ENCODE measurements around the gene PLD3. TPM values are rescaled to one million over a fixed set of nuclear protein-coding genes. Genes with fewer than 3 reads are reported as not detected.

Gene PLD3
- total and polyA plus RNA-seq, 2 donors (not counting 3 experiments of a cell fraction or from before 2014, with no cell fraction given), result 166 to 479 TPM

GRCh38 chr19:40341601-40342482, 6.7 kb upstream of the PLD3 start:
- intact Hi-C loops (cut with micrococcal nuclease), result no loop called here
- Histone ChIP-seq H2AFZ (ENCODE audit: low read depth, low read length) (no peak overlapping the region), H3K27ac (ENCODE audit: insufficient read depth, low read depth, low read length) (no peak overlapping the region), H3K79me2 (ENCODE audit: control insufficient read depth, insufficient read depth, low read length) (peaks cover 20% of the 10 kb centered on the region), H3K4me2 (ENCODE audit: insufficient read depth, low read length) (no peak overlapping the region), H3K9me1 (replicated peaks; ENCODE audit: control insufficient read depth, extremely low read depth, insufficient read depth, low read length) (no peaks in the 10 kb centered on the region), H4K20me1 (replicated peaks; ENCODE audit: control insufficient read depth, extremely low read depth, insufficient read depth, low read length) (no peaks in the 10 kb centered on the region), H3K9ac (replicated peaks; ENCODE audit: extremely low read depth, insufficient read depth, low read length) (no peak overlapping the region), H3K27me3 (ENCODE audit: control insufficient read depth in 2 of 2, insufficient read depth in 2 of 2, low read length in 2 of 2) (no peaks in the 10 kb centered on the region), H3K9me3 (replicated peaks; ENCODE audit: control insufficient read depth, insufficient read depth, low read length) (no peaks in the 10 kb centered on the region), H3K36me3 (ENCODE audit: control insufficient read depth in 2 of 2, extremely low read depth in 1 of 2, insufficient read depth in 2 of 2, low read length in 2 of 2) (no peaks in the 10 kb centered on the region), H3K4me3 (replicated peaks in 1 of 3; ENCODE audit: insufficient read depth in 1 of 3, low read depth in 1 of 3, low read length in 3 of 3) (no peak overlapping the region), H3K4me1 (ENCODE audit: control insufficient read depth, extremely low read depth, insufficient read depth, low read length) (peaks cover under 1% of the 10 kb centered on the region)
- ChIA-PET CTCF (interaction anchor here (2.1 kb wide), 1 partner anchor 37 kb away, joined by 4 read pairs; no protein-coding TSS in a partner anchor), POLR2A (no interaction called here)
- no peak for TF ChIP-seq MAX (IDR thresholded peaks at IDR 0.05; ENCODE audit: insufficient read depth, insufficient read length)
- TF ChIP-seq POLR2A (IDR thresholded peaks at IDR 0.05; ENCODE audit: low read depth, low read length), result no peak
- no peak for TF ChIP-seq GATA2 (IDR thresholded peaks at IDR 0.05; ENCODE audit: insufficient read depth, insufficient read length, low read depth, low read length)
- no peak for TF ChIP-seq POLR2AphosphoS5 (IDR thresholded peaks at IDR 0.05; ENCODE audit: insufficient read depth, low read depth, low read length)
- no peak for TF ChIP-seq FOS (IDR thresholded peaks at IDR 0.05; ENCODE audit: borderline replicate concordance, insufficient read depth, low read length)
- TF ChIP-seq, protein P1, sequence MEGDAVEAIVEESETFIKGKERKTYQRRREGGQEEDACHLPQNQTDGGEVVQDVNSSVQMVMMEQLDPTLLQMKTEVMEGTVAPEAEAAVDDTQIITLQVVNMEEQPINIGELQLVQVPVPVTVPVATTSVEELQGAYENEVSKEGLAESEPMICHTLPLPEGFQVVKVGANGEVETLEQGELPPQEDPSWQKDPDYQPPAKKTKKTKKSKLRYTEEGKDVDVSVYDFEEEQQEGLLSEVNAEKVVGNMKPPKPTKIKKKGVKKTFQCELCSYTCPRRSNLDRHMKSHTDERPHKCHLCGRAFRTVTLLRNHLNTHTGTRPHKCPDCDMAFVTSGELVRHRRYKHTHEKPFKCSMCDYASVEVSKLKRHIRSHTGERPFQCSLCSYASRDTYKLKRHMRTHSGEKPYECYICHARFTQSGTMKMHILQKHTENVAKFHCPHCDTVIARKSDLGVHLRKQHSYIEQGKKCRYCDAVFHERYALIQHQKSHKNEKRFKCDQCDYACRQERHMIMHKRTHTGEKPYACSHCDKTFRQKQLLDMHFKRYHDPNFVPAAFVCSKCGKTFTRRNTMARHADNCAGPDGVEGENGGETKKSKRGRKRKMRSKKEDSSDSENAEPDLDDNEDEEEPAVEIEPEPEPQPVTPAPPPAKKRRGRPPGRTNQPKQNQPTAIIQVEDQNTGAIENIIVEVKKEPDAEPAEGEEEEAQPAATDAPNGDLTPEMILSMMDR (IDR thresholded peaks at IDR 0.05; ENCODE audit: extremely low read depth in 1 of 2, insufficient read depth in 1 of 2, low read depth in 1 of 2, low read length in 2 of 2), result no peak
- TF ChIP-seq JUN (IDR thresholded peaks at IDR 0.05; ENCODE audit: borderline replicate concordance, insufficient read depth, insufficient read length, low read depth), result no peak
- no peak for TF ChIP-seq MYC (IDR thresholded peaks at IDR 0.05; ENCODE audit: low read depth, low read length)
- no peak for TF ChIP-seq EZH2 (IDR thresholded peaks at IDR 0.05; ENCODE audit: borderline replicate concordance, low read depth, low read length, severe bottlenecking)
- FAIRE-seq, result no peak
- no peak for DNase-seq (ENCODE audit: low read depth, low spot score)
- no TSS peak for BruUV-seq (replicated peaks)
- dilution Hi-C loops (cut with MboI; ENCODE audit: extremely low pct_ligation_motif_present, low sequenced_read_pairs), result no loop called here

Measured in endothelial cell of umbilical vein (primary cell).